Posterior vena cava (tissue), 2 donors: ENCODE measurements around the gene SMCO1. TPM values are rescaled to one million over a fixed set of nuclear protein-coding genes. Genes with fewer than 3 reads are reported as not detected.
"Not testable (repeated sequence)": the region's sequence is repeated elsewhere in the genome, so short reads cannot be mapped to it uniquely, and the experiment has no call there.

ENCODE experiments used
- DNase-seq: peaks from one replicate; pipeline ENCODE4 v3.0.0-alpha.2; 2020; ENCODE audit warnings: low spot score
- intact Hi-C, 2 donors: fragments of 100-400 bp; cut with DNase I; formaldehyde crosslinking; loops; one replicate each; pipeline versions ENCODE4 v1.14.1 to v1.14.2; 2022 to 2023
- total RNA-seq, 2 donors: library from RNA; stranded (reverse); fragmentation: NEBNext Ultra II Directional; extraction: Animal tissue kit (Norgen Biotek cat#: 25700); gene quantifications; one replicate each; pipeline ENCODE4 v1.2.1, GENCODE V29; 2021
- donor health status: DM: yes; HTN: yes; CAD: no.
- donor health status: DM: yes; HTN: yes; CAD: no.

Gene SMCO1
- total RNA-seq, 2 donors from 2014 or later, result not detected

- intact Hi-C loops, result no loop called here
- no peak for DNase-seq
Observed at GRCh38 chr3:196501316-196502044, 13.7 kb downstream of the SMCO1 start.

GRCh38 chr3:196499807-196500524 is 15.2 kb downstream of the SMCO1 start:
- intact Hi-C loops, result no loop called here
- no peak for DNase-seq

- intact Hi-C loops, result no loop called here
- DNase-seq, result no peak
Observed at GRCh38 chr3:196499061-196499460, 16.1 kb downstream of the SMCO1 start.

- DNase-seq, result no peak
- intact Hi-C loops, result no loop called here
Observed at GRCh38 chr3:196498297-196498696, 16.8 kb downstream of the SMCO1 start.

- intact Hi-C loops, result no loop called here
- no peak for DNase-seq
Observed at GRCh38 chr3:196496183-196496582, 19.0 kb downstream of the SMCO1 start.

GRCh38 chr3:196493292-196493691 is 21.9 kb downstream of the SMCO1 start:
- intact Hi-C loops, result no loop called here
- no peak for DNase-seq

- intact Hi-C loops, result no loop called here
- DNase-seq, result no peak
Observed at GRCh38 chr3:196492080-196492479, 23.1 kb downstream of the SMCO1 start.

- DNase-seq, result no peak
- intact Hi-C loops, result no loop called here
Observed at GRCh38 chr3:196489747-196490146, 25.4 kb downstream of the SMCO1 start.

- no peak for DNase-seq
Observed at GRCh38 chr3:196486263-196486662, 28.9 kb downstream of the SMCO1 start.

GRCh38 chr3:196477678-196478077 is 37.5 kb downstream of the SMCO1 start:
- DNase-seq, result no peak
- intact Hi-C loops, result no loop called here

More at GRCh38 chr3:196486263-196486662, 28.9 kb downstream of the SMCO1 start:
- intact Hi-C loops, result no loop called here

GRCh38 chr3:196472286-196472685 is 42.9 kb downstream of the SMCO1 start:
- no peak for DNase-seq
- intact Hi-C loops, result no loop called here

- no peak for DNase-seq
- intact Hi-C loops, result no loop called here
Observed at GRCh38 chr3:196471551-196471950, 43.6 kb downstream of the SMCO1 start.

- DNase-seq, intact Hi-C loops: not testable (repeated sequence)
Observed at GRCh38 chr3:196470182-196470581, 45.0 kb downstream of the SMCO1 start.

GRCh38 chr3:196463804-196464203 is 51.3 kb downstream of the SMCO1 start:
- no peak for DNase-seq
- intact Hi-C loops, result no loop called here

GRCh38 chr3:196463478-196463756 is 51.7 kb downstream of the SMCO1 start:
- intact Hi-C loops, result no loop called here
- no peak for DNase-seq

- DNase-seq, intact Hi-C loops: not testable (repeated sequence)
Observed at GRCh38 chr3:196462680-196463477, 52.3 kb downstream of the SMCO1 start.

- DNase-seq, result no peak
- intact Hi-C loops, result no loop called here
Observed at GRCh38 chr3:196458063-196458462, 57.1 kb downstream of the SMCO1 start.

- intact Hi-C loops, DNase-seq: not testable (repeated sequence)
Observed at GRCh38 chr3:196457470-196457869, 57.7 kb downstream of the SMCO1 start.
